ENCODE data around the gene P3R3URF. TPM values are rescaled to one million over a fixed set of nuclear protein-coding genes. Genes with fewer than 3 reads are reported as not detected.

P3R3URF gene
- total and polyA plus RNA-seq, 12 donors = not detected

- TF ChIP-seq, protein P1, sequence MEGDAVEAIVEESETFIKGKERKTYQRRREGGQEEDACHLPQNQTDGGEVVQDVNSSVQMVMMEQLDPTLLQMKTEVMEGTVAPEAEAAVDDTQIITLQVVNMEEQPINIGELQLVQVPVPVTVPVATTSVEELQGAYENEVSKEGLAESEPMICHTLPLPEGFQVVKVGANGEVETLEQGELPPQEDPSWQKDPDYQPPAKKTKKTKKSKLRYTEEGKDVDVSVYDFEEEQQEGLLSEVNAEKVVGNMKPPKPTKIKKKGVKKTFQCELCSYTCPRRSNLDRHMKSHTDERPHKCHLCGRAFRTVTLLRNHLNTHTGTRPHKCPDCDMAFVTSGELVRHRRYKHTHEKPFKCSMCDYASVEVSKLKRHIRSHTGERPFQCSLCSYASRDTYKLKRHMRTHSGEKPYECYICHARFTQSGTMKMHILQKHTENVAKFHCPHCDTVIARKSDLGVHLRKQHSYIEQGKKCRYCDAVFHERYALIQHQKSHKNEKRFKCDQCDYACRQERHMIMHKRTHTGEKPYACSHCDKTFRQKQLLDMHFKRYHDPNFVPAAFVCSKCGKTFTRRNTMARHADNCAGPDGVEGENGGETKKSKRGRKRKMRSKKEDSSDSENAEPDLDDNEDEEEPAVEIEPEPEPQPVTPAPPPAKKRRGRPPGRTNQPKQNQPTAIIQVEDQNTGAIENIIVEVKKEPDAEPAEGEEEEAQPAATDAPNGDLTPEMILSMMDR (IDR thresholded peaks at IDR 0.05) = no peak
- WGBS, 2 donors = 1% methylated on average over 22 of the region's 22 CpGs
- Histone ChIP-seq H3K9me3 (no peaks in the 10 kb centered on the region), H3K4me3 (peak overlapping the region; percentile 27 to 89 (median 74)), H3K36me3 (no peaks in the 10 kb centered on the region), H3K4me1 (peaks cover 3 to 62% (median 42%) of the 10 kb centered on the region in 9 donors), H3K27me3 (peaks cover 0 to 39% (median 0%) of the 10 kb centered on the region in 7 donors), H3K27ac (peak overlapping the region; percentile 88 to 98 (median 96))
- intact Hi-C loops (cut with DNase I) = loop anchor here in 8 of 10 donors (2.0 to 5.0 kb wide), 8 partner anchors 34 to 96 kb away; partner anchors contain the start of gene TSPAN1 (in 3 of the 8)
- peak; percentile 78 to 81 for DNase-seq
- peak; percentile 54 to 81 (median 70) for ATAC-seq
Measured at GRCh38 chr1:46133181-46133658, 43.1 kb downstream of the P3R3URF start.

DNA sequence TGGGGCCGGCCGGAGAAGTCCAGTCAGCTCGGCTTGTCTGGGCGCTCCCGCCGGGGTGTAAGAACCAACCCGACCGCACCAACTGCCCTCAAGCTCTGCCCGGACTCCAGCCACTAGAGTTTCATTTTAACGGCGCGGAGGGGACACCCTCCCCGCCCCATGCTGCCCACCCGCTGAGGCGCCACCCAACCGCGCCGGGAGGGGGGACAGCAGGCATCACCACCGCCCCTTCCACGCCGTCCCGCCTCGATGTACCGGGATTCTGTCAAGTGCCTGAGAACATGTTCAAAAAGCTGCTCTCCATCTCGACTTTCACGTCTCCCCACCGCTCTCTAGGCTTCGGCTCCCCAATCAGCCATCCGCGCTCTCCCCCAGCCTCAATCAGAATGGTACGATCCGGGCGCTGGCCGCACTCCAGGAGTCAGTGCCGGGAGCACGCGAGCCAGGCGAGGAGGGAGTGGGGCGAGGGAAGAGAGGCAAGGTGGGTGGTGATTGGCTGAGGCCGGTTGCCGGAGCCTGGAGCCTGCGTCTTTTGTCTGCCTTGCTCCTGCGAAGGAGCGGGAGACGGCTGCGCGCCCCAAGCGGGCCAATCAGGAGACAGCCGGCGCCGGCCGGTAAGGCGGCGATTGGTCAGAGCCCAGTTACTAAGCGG lies 43.6 kb downstream of the P3R3URF start, which contains the start of gene PIK3R3:
TSS of gene PIK3R3 (minus strand) at position 101 of the 652 bp plus-strand sequence. CDS start 677 bp downstream, outside the sequence.
- ATAC-seq (peak; percentile 96 to 98 (median 97)), DNase-seq (peak; percentile 98)
- intact Hi-C loops (cut with DNase I) = loop anchor here in 8 of 10 donors (2.0 to 5.0 kb wide), 8 partner anchors 34 to 95 kb away; partner anchors contain the start of gene TSPAN1 (in 3 of the 8)
- Histone ChIP-seq H3K27ac (peak within 1 kb of the TSS; percentile 88 to 98 (median 96)), H3K4me1 (peaks cover 3 to 62% (median 42%) of the 10 kb centered on the region in 9 donors), H3K27me3 (peaks cover 0 to 39% (median 0%) of the 10 kb centered on the region in 7 donors), H3K36me3 (no peaks in the 10 kb centered on the region), H3K4me3 (peak within 1 kb of the TSS; percentile 51 to 89 (median 76)), H3K9me3 (no peaks in the 10 kb centered on the region)
- TF ChIP-seq, protein P1 (IDR thresholded peaks at IDR 0.05) = peak in 4 of 9 donors; percentile 18 to 37 (median 24)
- WGBS, 2 donors = 0% methylated on average over 54 to 55 of the region's 55 CpGs

DNA sequence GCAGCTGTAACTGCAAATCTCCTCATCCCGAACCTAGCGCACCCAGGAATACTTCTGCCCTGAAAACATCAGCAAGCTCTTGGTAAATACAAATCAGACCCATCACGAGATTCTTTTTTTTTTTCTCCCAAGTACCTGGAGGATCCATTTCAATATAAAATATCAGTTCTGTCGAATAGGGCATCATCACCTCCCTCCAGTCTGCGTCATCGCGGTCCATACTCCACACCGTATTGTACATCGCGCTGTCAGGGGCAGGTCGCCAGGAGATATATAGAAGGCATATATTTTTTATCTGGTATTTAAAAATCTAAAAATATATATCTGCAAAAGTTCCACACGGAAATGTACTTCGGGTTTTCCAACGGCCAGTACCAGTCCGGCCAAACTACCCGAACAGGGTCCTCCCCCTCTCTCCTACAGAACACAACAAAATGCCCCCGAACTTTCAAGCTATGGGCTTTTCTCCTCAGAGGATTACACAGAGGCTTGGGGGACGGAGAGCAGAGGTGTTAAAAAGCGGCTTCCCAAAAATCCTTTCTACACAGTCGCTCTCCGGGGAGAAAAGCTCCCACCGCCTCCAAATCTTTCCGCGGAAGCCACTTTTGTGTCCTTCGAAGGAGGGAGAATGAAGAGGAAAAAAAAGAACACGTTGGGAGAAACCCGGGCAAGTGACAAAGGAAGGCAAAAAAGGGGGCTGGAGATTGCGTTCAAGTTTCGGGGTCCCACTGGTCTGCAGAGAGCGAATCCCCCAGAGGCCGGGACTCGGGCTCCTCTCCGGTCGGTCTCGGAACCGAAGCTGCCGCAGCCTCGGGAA lies 44.4 kb downstream of the P3R3URF start:
- peak overlapping the region; percentile 51 to 89 (median 76) for H3K4me3 ChIP-seq
- intact Hi-C loops (cut with DNase I) = loop anchor here in 8 of 10 donors (2.0 to 5.0 kb wide), 8 partner anchors 35 to 95 kb away; partner anchors contain the start of gene TSPAN1 (in 3 of the 8)
- DNase-seq = peak in 1 of 2 donors; percentile 16
- no peaks in the 10 kb centered on the region for H3K36me3 ChIP-seq
- peaks cover 3 to 62% (median 36%) of the 10 kb centered on the region in 9 donors for H3K4me1 ChIP-seq
- ATAC-seq = peak in 2 of 8 donors; percentile 1 to 4
- H3K9me3 ChIP-seq = no peaks in the 10 kb centered on the region
- peaks cover 0 to 39% (median 0%) of the 10 kb centered on the region in 7 donors for H3K27me3 ChIP-seq
- 0 to 1% methylated on average over 38 of the region's 38 CpGs for WGBS, 2 donors
- TF ChIP-seq, protein P1 (IDR thresholded peaks at IDR 0.05) = no peak
- H3K27ac ChIP-seq = peak overlapping the region; percentile 88 to 98 (median 96)

DNA sequence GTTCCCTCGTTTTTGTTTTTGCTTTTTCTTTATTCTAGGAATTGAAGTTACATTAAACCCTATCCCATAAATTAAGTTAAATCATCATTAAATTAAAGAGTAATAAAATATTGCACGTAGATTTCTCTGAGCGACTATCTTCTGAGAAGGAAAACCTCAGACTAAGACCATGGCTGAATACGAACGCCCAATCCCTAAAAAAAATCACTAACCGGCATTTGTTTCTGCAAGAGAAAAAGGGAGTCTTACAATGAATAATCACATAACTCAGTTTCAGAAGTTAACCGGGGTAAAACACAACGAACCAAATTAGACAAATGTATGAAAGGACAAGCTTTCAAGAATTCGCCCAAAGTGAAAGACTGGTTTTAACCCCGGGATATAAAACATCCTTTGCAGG lies 45.2 kb downstream of the P3R3URF start:
- Histone ChIP-seq H3K9me3 (no peaks in the 10 kb centered on the region), H3K27ac (peak overlapping the region; percentile 88 to 98 (median 96)), H3K36me3 (no peaks in the 10 kb centered on the region), H3K27me3 (peaks cover 0 to 39% (median 0%) of the 10 kb centered on the region in 7 donors), H3K4me3 (peak overlapping the region; percentile 51 to 89 (median 76)), H3K4me1 (peaks cover 3 to 62% (median 34%) of the 10 kb centered on the region in 9 donors)
- ATAC-seq = no peak
- TF ChIP-seq, protein P1 (IDR thresholded peaks at IDR 0.05) = no peak
- 2 to 3% methylated on average over 10 of the region's 10 CpGs for WGBS, 2 donors
- DNase-seq = no peak
- intact Hi-C loops (cut with DNase I) = loop anchor here in 6 of 10 donors (5.0 kb wide), 3 partner anchors 36 to 94 kb away; no protein-coding TSS in a partner anchor
